ENCODE results near the gene ZMAT3.
A peak's percentile ranks its signal among the peaks of the same experiment; 100 is the strongest.
"Not testable (repeated sequence)": the region's sequence is repeated elsewhere in the genome, so short reads cannot be mapped to it uniquely, and the experiment has no call there.

The ZMAT3 gene

GRCh38 chr3:179046497-179047353, 24.9 kb downstream of the ZMAT3 start:
- peak; percentile 27 for TF ChIP-seq CTCF (IDR thresholded peaks at IDR 0.05; ENCODE audit: low read depth, low read length)
- no peak overlapping the region for H3K4me3 ChIP-seq (replicated peaks in 1 of 2; ENCODE audit: low read depth in 2 of 2, low read length in 2 of 2)
- peak in 1 of 2 donors; percentile 37 for DNase-seq (ENCODE audit: low read depth in 2 of 2)

DNA sequence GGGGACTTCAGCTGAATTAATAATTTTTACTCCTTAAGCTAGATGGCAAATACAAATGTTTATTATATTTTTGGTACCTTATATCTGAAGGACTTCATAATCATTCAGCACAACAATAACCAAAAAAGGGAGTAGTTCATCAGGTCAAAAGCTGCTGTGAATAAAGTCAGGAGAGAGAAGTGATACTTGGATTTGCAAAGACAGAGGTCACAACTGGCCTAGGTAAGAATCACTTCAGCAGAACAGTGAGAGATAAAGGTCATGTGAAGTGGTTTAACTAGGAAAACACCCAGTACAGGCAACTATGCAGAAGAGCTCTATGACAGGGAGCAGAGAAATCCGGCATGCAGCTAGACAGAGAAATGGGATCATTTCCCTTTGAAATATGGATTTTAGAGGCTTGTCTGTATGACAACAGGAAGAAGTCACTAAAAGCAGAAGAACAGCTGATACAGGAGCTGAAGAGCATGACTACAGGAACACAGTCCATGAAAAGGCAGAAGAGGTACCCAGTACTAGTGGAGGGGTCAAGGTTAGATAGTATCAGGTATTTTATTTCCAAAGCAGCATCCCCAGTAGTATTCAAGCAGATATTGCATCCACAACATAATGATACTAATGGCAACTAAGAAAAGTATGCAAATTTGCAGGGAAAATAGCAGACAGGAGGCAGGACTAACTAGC, 25.7 kb downstream of the ZMAT3 start:
- no peak for TF ChIP-seq CTCF (IDR thresholded peaks at IDR 0.05; ENCODE audit: low read depth, low read length)
- DNase-seq (ENCODE audit: low read depth in 2 of 2): no peak
- no peak overlapping the region for H3K4me3 ChIP-seq (replicated peaks in 1 of 2; ENCODE audit: low read depth in 2 of 2, low read length in 2 of 2)

DNA sequence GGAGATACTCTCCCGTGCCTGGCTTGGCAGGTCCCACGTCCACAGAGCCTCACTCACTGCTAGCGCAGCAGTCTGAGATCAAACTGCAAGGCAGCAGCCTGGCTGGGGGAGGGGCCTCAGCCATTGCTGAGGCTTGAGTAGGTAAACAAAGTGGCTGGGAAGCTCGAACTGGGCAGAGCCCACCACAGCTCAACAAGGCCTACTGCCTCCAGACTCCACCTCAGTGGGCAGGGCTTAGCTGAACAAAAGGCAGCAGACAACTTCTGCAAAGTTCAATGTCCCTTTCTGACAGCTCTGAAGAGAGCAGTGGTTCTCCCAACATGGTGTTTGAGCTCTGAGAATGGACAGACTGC, 32.7 kb downstream of the ZMAT3 start:
- not testable (repeated sequence) for H3K4me3 ChIP-seq (replicated peaks in 1 of 2; ENCODE audit: low read depth in 2 of 2, low read length in 2 of 2); DNase-seq (ENCODE audit: low read depth in 2 of 2)

DNA sequence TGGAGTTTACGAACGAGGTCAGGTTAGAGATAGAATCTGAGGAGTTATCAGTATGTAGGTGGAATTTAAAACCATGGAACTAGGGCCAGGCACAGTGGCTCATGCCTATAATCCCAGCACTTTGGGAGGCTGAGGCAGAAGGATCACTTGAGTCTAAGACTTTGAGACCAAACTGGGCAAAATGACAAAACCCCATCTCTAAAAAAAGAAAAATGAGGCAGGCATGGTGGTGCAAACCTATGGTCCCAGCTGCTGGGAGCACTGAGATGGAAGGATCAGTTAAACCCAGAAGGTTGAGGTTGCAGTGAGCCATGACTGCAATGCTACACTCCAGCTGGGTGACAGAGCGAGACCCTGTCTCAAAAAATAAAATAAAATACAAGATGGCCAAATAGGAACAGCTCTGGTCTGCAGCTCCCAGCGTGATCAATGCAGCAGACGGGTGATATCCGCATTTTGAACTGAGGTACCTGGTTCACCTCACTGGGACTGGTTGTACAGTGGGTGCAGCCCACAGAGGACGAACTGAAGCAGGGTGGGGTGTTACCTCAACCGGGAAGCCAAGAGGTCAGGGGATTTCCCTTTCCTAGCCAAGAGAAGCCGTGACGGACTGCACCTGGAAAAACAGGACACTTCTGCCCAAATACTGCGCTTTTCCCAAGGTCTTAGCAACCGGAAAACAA, 33.3 kb downstream of the ZMAT3 start:
- H3K4me3 ChIP-seq (replicated peaks in 1 of 2; ENCODE audit: low read depth in 2 of 2, low read length in 2 of 2): no peak overlapping the region
- no peak for TF ChIP-seq CTCF (IDR thresholded peaks at IDR 0.05; ENCODE audit: low read depth, low read length)
- DNase-seq (ENCODE audit: low read depth in 2 of 2): no peak

- TF ChIP-seq CTCF (IDR thresholded peaks at IDR 0.05; ENCODE audit: low read depth, low read length): no peak
- peak; percentile 88 to 89 for DNase-seq (ENCODE audit: low read depth in 2 of 2)
- no peak overlapping the region for H3K4me3 ChIP-seq (replicated peaks in 1 of 2; ENCODE audit: low read depth in 2 of 2, low read length in 2 of 2)
Measured at GRCh38 chr3:179037351-179037750, 34.3 kb downstream of the ZMAT3 start.

GRCh38 chr3:179036626-179037300, 34.8 kb downstream of the ZMAT3 start:
- DNase-seq (ENCODE audit: low read depth in 2 of 2): no peak
- no peak overlapping the region for H3K4me3 ChIP-seq (replicated peaks in 1 of 2; ENCODE audit: low read depth in 2 of 2, low read length in 2 of 2)
- TF ChIP-seq CTCF (IDR thresholded peaks at IDR 0.05; ENCODE audit: low read depth, low read length): no peak

All from cardiac fibroblast (primary cell).